GM18511 (cell line): ENCODE measurements around the gene CCDC184.

Experiments
- ATAC-seq: cut with Tn5 transposase; IDR thresholded peaks from one replicate; pipeline ENCODE4 v1.9.1; 2021; ENCODE audit warnings: mild to moderate bottlenecking, moderate library complexity; ENCODE audit not compliant: unreplicated experiment

The CCDC184 gene

DNA sequence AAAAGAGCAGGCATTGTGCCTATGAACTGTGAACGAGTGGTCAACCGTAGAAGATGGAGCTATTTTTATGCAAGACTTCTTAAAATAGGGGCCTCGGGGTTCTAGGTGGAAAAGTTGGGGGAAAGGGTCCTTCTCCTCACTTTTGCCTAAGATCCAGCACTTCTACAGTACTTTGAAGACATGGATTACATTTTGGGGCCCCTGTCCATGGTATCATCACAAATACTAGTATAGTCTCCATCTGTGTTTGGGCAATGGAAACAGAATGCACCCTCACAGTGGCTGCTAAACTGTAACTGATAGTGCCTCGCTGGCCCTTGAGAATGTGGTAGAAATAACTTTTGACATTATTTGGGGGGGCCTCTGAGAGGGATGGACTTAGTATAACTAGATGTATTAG is 5.5 kb upstream of the CCDC184 start:
- no peak for ATAC-seq

DNA sequence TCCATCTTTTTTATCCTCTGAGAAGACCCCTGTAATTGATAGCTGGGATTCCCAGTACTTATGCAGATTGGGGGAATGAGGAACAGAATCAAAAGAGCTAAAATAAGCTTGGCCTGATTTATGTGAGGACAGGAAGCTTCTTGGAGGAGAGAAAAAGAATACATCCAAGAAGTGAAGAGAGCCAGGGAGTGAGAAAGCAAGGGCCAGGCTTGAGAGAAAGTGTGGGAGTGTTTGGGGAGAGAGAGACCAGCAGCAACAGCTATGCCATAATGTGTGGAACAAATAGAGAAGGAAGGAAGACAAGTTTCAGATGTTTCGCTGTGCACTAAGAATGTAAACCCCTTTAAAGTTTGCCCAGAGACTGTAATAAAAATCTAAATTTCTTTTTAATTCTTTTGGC is 4.0 kb upstream of the CCDC184 start:
- ATAC-seq, result no peak

DNA sequence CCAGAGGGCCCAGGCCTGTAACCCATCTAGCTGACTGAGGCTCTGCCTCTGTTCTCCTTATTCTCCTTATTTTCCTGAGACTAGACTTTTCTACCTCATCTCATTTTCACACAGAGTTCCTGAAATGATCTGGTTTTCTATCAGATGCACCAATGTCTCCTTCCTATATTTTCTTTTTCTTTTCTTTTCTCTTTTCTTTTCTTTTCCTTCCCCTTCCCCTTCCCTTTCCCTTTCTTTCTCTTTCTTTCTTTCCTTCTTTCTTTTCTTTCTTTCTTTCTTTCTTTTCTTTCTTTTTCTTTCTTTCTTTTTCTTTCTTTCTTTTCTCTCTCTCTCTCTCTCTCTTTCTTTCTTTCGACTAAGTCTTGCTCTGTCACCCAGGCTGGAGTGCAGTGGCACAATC is 3.0 kb upstream of the CCDC184 start:
- ATAC-seq, result no peak

DNA sequence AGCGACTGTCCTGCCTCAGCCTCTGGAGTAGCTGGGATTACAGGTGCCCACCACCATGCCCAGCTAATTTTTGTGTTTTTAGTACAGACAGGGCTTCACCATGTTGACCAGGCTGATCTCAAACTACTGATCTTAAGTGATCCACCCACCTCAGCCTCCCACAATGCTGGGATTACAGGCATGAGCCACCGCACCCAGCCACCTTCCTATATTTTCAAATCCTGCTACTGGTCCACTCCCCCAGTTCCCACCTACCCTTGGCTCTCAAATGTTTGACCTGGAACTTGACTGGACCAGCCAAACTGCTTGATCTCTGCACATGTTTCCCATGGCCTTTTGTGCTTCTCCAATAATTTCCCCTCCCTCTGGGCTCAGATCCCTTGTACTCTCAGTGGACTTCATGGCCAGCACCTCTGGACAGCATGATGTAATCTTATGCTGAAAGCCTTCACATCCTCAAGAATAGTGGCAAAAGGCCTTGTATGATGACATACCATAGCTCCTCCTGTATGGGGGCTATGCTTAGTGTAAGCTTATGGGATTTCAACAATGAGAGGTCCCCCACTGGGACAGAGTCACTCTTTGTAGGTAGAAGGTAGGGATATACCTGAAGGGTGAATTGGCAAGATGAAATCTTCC is 2.5 kb upstream of the CCDC184 start:
- no peak for ATAC-seq

DNA sequence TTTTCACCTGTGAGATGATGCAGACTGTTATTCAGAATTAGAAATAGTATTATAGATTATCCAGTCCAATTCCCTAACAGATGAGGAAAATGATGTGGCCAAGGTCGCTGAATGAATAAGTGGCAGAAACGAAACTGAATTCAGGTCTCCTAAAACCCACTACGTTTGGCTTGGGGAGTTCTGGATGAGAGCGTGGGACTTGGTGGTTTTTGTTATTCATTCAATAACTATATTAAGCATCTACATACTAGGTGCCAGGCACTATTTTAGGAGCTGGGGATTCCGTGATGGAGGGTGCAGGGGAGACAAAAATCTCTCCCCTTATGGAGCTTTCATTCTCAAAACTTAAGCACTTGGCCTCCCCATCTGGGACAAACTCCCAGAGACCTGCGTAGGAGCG is 813 bp upstream of the CCDC184 start:
- no peak for ATAC-seq

DNA sequence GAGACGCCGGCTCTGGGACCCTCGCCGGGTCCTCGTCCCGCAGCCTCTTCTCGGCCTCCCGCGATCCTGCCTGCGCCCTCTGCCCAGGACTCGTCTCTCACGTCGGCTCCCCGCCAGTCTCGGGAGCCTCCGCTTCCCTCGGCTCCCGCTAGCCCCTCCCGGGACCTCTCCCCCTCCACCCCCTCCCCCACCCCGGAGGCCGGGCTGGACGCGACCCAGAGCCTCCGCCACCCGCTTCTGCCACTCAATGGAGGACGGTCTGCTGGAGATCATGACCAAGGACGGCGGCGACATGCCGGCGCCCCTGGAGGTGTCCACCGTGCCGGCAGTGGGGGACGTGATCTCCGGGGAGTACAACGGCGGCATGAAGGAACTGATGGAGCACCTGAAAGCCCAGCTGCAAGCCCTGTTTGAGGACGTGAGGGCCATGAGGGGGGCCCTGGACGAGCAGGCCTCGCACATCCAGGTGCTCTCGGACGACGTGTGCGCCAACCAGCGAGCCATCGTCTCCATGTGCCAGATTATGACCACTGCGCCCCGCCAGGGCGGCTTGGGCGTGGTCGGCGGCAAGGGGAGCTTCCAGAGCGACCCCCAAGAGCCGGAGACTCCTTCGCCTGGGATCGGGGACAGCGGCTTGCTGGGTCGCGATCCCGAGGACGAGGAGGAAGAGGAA is 568 bp downstream of the CCDC184 start:
- peak; percentile 5 for ATAC-seq

DNA sequence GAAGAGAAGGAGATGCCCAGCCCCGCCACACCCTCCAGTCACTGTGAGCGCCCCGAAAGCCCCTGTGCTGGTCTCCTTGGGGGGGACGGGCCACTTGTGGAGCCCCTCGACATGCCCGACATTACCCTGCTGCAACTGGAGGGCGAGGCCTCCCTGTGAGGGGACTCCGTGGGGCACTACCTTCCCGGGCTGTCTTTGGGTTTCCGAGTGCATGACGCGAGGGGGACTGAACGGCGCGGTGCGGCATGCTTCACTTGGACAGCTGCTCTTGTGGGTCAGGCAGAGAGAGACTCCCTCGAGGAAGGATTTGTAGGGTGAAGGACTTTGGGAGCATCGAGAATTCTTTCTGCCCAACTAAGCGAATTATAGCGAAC is 1.1 kb downstream of the CCDC184 start:
- ATAC-seq, result no peak

DNA sequence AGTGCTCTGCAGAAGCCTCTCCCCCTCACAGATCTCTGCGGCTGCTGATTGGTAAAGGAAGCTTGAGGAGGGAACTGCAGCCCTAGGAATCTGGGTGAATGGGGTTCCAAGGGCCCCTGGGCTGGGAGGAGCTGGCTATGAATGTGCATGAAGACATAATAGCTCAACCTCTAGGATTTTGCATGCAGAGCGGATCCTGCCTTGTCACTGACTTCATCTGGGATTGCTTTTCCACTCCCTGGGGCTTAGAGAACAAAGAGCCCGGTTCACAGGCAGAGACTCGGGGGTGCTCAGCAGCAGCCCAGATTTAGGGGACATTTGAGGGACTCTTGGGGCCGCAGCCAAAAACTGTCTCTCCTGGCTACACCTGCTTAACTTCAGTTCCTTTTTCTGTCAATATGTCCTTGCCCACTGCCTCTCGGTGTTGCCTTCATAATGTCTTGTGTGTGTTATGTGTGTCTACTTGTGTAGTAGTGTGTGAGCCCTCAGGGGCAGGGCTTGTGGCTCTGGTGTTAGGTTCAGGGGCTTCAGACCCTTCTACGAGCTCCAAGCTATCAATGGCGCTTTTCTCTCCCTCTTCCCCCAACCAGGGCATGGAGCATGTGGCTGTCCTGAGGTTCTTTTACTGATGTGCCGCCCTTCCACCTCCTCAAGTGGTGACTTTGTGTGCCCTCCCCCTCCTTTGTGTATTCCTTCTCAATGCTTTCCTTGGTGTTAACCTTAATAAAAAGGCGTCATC is 1.9 kb downstream of the CCDC184 start:
- ATAC-seq, result no peak

DNA sequence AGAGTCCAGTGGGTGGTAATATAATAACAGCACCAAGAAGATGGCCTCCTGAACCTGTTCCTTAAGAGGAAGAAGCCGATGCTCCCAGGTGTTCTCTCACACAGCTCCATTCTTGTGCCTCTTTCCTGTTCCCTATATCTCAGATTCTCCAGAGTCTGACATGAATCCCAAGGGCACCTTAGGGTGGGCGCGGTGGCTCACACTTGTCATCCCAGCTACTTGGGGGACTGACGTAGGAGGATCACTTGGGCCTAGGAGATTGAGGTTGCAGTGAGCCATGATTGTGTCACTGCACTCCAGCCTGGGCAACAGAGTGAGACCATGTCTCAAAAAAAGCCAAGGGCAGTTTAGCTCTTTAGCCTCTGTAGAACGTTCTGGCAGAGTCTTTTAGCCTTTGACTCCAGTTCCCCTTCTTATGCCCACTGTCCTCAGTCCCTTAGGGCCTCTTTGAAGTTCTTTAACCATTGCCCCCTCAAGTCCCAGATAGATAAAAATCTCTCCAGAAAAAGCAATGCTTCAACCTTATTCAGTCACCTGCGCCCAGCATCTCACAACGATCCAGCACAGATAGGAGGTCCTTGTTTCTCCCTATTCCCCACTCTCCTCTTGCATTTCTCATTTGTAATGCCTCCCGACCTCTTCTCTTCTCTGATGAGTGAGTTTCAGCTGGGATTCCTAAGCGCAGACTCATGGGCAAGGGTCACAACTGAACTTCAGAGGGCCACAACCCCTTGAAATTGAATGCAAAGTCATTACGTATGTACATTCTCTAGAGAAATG is 4.7 kb downstream of the CCDC184 start:
- no peak for ATAC-seq

DNA sequence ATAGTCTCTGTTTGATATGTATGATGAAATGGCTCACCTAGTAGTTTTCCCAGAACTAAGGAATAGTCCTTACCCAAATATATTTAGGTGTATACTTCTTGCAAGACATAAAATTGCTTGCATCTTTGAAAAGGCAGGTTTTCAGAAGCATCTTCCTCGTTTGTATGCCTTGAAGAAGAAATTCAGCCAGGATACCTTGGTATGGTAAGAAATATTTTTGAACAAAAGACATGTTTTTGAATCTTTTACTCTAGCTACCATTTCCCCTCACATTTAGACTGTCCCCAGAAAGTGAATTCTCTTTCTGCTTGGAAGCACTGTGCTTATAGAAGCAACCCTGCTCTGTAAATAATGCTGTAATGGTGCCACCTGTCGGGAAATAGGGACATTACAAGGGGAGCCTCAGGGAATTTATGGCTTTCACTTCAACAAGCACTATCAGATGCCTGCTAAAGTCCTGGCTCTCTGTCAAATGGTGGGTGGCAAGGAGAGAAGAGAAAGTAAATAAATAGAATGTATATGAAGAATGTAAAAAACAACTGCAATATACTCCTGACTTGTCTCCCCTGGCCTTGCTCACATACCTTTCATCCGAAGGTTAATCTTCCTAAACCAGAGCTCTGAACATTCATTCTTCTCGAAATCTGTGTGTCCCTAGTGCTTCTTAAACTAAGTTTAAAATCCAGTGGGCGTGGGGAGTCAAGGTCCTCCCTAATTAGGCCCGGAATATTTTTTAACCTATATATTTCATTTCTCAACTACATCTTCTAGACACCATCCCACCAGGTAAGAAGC is 6.1 kb downstream of the CCDC184 start:
- peak; percentile 59 for ATAC-seq

DNA sequence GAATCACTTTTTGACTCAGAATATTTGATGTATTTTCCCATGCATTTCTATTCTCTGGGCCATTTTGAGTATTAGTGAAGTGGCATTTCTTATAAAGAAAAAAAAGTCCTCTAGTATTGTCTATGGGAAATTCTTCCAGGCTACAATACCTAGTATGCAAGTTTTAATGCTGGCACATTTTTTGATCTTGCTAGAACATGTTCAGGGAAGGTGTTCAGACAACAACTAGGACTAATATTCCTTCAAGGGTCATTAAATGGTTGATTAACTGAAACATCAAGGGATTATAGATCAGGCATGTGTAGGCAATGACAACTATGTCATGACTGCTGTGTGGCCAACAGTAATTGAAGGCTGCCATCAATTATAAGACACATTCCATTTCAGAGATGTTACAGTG is 7.7 kb downstream of the CCDC184 start:
- ATAC-seq, result no peak

DNA sequence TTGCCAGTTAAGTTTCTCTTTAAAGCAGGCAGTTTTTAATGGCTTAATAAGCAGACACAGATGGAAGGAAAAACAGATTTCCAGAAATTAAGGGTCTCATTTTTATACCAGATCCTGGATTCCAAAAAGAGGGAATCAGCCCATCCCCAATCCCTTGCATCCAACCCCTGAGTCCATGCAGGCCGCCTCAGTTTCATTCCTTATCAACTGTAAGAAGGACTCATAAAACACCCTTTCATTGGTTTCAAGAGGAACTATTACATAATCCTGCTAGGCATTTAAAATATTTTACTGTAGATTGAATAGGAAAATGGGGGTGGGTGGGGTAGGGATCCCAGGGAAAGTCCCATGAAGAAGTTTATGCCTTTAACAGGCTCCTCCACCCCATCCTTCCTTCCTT is 9.4 kb downstream of the CCDC184 start:
- ATAC-seq, result no peak

DNA sequence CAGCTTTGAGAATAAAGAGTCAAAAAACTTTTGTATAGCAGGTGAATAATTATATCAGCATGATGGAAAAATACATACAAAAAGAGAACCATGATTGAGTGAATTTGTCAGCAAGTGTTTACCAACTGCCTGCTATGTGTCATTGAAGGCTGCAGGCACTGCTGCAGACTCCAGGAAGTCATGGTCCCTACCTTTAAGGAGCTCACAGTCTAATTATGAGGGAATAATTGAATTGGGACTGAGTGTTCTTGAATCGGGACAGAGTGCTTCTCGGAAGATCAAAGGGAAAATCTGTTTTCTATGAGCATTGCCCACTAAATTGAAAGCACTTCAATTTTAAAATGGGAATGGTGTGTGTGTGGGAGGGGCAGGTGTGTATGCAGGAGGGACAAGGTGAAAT is 10.2 kb downstream of the CCDC184 start:
- ATAC-seq, result no peak

DNA sequence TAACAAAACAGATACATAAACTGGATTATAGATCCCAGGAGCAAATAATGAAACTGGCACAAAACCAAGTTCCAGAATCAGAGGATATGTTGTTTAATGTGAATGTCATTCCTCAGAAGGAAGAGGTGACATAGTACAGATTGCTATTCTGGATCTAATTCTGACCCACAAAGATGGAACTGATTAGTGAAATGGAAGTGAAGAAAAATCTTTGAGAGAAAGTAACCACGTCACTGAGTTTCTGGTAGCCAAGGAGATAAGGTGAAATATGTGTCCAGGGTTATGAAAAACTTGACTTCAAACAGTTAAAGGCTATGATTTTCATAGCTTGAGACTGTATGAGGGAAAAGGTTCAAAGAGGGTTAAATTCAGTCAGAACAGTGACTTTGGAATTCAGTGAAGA is 11.4 kb downstream of the CCDC184 start:
- ATAC-seq, result no peak

DNA sequence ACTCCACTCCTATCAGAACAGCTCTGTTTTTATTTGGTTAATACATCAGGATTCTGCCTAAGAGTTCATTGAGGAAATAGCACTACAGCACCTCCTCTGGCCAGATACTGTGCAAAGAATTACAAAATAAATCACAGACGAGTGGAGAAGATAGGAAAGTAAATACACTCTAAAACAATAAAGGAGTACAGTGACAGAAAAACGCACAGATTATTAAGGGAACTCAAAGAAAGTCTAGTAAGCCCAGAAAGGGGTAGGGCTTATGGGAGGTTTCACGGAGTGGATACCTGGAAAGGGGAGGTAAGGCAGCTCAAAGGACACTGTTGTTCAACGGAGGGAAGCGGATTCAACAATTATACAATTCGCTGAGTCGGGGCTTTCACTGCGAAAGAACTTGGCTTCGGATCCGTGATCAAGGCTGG is 14.1 kb downstream of the CCDC184 start:
- peak; percentile 31 for ATAC-seq

DNA sequence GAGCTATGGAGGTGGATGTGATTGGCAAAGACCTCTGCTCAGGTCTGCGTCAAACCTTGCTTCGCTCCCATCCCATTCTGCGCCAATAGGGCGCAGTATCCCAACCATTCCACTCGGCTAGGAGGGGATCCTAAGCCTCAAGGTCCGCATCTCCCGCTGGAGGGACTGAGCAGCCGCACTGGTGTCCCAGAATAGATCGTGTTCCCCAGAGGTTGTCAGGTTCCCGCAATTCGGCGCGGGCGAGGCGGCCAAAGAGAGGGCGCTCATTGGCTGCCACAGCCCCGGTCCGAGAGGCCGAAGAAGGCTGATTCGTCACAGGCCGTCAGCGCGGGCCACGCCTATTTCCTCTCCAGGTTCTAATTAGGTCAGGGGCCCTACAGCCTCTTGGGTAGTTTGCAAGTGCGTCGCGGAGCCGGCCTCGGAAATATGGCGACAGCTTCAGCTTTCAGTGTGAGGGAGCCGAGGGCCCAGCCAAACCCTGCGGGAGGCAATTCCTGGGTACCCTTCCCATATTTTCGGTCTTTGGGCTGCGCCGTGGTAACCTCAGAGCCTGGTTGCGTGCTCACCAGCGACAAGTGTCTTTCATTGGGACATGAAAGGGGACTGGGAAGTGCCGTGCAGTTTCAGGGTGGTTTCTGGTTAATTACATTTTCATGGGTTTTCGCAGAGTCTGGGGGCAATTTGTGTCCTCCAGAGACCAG is 14.7 kb downstream of the CCDC184 start:
- ATAC-seq, result peak; percentile 100

DNA sequence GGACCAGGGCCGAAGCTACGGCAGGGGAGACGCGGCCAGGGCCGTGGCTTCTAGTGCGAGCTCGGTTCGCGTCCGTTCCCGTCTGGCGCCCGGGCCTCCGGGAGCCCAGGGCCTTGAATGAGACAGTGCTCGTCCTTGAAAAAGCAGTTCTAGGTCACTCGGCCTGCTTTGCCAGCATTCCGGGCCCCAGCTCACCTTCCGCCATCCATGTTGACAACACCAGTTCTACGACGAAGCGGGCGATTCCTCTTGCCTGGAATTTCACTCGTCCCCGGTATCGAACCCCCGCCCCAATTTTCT is 15.2 kb downstream of the CCDC184 start:
- ATAC-seq, result peak; percentile 19

DNA sequence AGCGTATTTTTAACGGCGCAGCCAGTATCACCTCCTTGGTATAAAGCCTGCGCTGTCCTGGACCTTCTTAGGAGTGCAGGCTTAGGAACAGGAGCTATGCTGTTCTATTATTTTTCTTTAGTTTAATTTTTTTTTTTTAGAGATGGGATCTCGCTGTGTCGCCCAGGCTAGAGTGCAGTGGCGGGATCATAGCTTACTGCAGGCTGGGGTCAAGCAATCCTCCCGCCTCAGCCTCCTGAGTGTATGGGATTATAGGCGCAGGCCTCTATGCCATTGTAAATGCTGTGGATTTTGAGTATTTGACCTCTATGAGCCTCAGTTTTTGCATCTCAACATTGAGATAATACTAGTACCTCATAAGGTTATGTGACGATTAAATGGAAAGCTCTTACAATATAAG is 15.5 kb downstream of the CCDC184 start:
- ATAC-seq, result no peak

DNA sequence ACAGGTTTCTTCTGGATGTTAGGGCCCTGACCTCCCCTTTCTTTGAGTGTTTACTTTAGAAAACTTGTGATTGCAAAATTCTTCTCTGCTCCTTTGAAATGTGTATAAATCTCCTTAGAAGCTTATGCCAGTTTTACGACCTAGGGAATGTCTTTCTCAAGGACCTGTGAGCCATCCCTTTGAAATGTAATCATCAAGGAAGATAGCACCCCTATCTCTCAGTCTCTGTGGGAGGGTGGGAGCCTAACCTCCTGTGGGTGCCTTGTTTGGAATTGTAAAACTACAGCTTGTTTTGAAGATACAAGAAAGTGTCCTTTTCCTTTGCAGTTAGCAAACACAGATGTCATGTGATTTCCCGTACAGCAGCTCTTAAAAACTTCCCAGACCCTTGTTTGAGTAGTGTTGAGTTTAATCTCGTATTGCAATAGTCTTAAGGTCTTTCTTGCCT is 16.4 kb downstream of the CCDC184 start:
- ATAC-seq, result no peak

DNA sequence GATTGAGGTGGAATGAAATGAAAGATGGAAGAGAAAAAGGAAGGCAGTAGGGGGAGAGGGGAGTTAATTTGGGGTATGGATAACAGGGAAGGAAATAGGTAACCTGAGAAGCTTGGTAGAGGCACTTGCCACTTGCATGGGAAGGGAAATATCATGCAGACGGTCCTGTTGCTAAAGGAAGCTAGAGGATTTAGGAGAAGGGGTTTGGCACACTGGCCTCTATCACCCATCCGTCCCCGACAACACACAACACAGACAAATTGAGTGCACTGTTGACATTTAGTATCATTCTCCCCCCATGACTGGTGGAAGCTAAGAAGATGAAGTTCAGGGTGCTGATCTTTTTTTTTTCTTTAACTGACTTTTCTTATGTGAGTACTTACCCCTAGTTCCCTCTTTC is 17.6 kb downstream of the CCDC184 start:
- ATAC-seq, result no peak
